ENCODE measurements around the gene HIGD2A.
A peak's percentile ranks its signal among the peaks of the same experiment; 100 is the strongest.

HIGD2A gene

GRCh38 chr5:176415240-176415951 lies 26.8 kb downstream of the HIGD2A start:
- no peak for DNase-seq (ENCODE audit: low read depth in 2 of 2, low spot score in 1 of 2)

GRCh38 chr5:176415952-176416924 lies 27.7 kb downstream of the HIGD2A start, which contains the start of gene CLTB:
CLTB (minus strand) TSS chr5:176416539; CDS start chr5:176416363, 176 bp downstream.
- DNase-seq (ENCODE audit: low read depth in 2 of 2, low spot score in 1 of 2), result peak; percentile 73 to 83

DNA sequence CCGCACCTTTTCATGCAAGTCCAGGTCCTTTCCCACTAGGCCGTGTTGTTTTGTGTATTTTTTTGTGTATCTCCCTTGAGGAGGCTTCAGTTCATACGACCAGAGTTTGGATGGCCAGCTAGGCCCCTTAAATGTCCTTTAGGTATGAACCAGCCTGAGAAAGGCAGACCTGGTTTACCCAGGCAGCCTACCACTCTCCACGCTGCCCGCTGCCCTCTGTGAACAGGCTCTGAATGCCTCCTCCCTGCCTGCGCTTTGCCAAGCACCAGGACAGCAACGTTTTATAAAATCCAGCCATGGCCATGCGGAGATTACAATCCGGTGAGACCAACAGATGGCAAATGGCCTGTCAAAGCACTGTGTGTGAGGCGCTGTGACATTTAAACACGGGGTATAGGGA lies 28.4 kb downstream of the HIGD2A start:
- no peak for DNase-seq (ENCODE audit: low read depth in 2 of 2, low spot score in 1 of 2)

GRCh38 chr5:176418251-176418650 lies 29.7 kb downstream of the HIGD2A start:
- no peak for DNase-seq (ENCODE audit: low read depth in 2 of 2, low spot score in 1 of 2)

GRCh38 chr5:176420086-176420485 lies 31.5 kb downstream of the HIGD2A start:
- DNase-seq (ENCODE audit: low read depth in 2 of 2, low spot score in 1 of 2), result no peak

DNA sequence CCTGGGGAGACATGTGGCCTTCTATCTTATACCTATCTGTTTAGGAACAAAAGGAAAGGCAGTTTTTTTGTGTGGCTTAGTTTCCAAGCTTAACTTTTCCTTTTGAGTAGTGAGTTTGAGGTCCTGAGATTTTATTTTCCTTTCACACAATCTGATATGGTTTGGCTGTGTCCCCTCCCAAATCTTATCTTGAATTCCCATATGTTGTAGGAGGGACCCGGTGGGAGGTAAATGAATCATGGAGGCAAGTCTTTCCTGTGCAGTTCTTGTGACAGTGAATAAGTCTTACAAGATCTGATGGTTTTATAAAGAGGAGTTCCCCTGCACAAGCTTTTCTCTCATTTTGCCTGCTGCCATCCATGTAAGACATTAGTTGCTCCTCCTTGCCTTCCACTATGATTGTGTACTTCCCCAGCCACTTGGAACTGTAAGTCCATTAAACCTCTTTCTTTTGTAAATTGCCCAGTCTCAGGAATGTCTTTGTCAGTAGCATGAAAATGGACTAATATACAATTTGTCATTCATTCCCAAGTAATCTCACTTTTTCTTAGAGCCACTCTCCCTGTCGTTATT lies 32.5 kb downstream of the HIGD2A start:
- no peak for DNase-seq (ENCODE audit: low read depth in 2 of 2, low spot score in 1 of 2)

- DNase-seq (ENCODE audit: low read depth in 2 of 2, low spot score in 1 of 2), result no peak
Observed at GRCh38 chr5:176424181-176424580, 35.6 kb downstream of the HIGD2A start.

GRCh38 chr5:176425138-176425537 lies 36.6 kb downstream of the HIGD2A start:
- DNase-seq (ENCODE audit: low read depth in 2 of 2, low spot score in 1 of 2), result no peak

DNA sequence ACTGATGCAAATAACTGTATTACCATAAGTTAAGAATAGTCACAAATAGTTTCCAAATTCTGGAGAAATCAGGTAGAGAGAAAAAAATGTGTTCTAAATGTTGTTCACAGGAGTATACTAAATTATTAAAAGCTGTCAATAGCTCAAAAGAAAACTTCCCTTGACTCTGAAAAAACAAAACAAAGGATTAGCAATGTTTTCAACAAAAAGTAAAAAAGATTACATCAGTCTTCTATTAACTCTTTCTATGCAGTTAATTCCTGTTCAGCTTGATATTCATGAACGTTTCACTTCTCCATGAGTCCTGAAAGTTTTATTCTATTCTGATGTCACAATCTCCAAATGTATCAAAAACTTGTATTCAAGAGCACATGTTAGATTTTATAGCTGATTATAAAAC lies 37.2 kb downstream of the HIGD2A start:
- DNase-seq (ENCODE audit: low read depth in 2 of 2, low spot score in 1 of 2), result no peak

DNA sequence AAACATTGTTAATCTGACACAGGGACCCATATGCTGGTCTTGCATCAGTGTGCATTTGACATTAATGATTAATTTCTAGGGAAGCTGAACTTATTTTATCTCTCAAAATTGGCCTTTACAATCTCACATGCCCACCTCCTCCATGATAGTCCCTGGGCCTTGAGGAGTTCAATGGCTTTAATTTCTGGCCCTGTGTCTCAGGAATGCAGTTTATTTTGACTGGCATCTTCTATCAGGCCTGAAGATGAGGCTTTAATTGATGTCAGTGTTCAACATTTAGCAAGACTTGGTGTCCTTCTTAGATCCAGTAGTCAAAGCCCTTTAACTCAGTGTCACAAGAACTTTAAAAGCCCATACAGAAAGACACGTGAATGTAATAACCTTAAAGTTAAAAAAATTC lies 38.3 kb downstream of the HIGD2A start:
- DNase-seq (ENCODE audit: low read depth in 2 of 2, low spot score in 1 of 2), result no peak

- no peak for DNase-seq (ENCODE audit: low read depth in 2 of 2, low spot score in 1 of 2)
Observed at GRCh38 chr5:176427971-176428370, 39.4 kb downstream of the HIGD2A start.

- DNase-seq (ENCODE audit: low read depth in 2 of 2, low spot score in 1 of 2), result no peak
Observed at GRCh38 chr5:176429972-176430371, 41.4 kb downstream of the HIGD2A start.

DNA sequence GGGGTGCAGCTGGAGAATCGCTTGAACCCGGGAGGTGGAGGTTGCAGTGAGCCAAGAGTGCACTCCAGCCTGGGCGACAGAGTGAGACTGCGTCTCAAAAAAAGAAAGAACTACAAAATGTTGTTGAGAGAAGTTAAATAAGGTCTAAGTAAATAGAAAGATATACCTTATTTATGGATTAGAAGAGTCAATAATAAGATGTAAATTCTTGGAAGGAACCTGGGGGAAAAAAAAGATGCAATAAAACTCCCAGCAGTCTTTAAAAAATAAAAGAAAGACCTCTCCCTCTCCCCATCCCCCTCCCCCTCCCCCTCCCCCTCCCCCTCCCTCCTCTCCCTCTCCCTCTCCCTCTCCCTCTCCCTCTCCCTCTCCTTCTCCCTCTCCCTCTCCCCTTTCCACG lies 44.2 kb downstream of the HIGD2A start:
- no peak for DNase-seq (ENCODE audit: low read depth in 2 of 2, low spot score in 1 of 2)

DNA sequence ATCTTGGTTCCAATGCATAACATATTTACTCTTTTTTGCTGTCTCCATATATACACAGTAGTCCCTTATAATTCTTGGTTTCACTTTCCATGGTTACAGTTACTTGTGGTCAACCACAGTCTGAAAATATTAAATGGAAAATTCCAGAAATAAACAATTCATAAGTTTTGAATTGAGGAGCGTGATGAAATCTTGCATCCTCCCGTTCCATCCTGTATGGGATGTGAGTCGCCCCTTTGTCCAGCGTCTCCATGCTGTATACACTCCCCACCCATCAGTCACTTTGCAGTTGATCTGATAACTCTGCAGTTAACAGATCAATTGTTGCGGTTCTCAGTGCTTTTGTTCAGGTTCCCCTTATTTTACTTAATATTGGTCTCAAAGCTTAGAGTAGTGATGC lies 48.1 kb downstream of the HIGD2A start:
- no peak for DNase-seq (ENCODE audit: low read depth in 2 of 2, low spot score in 1 of 2)

DNA sequence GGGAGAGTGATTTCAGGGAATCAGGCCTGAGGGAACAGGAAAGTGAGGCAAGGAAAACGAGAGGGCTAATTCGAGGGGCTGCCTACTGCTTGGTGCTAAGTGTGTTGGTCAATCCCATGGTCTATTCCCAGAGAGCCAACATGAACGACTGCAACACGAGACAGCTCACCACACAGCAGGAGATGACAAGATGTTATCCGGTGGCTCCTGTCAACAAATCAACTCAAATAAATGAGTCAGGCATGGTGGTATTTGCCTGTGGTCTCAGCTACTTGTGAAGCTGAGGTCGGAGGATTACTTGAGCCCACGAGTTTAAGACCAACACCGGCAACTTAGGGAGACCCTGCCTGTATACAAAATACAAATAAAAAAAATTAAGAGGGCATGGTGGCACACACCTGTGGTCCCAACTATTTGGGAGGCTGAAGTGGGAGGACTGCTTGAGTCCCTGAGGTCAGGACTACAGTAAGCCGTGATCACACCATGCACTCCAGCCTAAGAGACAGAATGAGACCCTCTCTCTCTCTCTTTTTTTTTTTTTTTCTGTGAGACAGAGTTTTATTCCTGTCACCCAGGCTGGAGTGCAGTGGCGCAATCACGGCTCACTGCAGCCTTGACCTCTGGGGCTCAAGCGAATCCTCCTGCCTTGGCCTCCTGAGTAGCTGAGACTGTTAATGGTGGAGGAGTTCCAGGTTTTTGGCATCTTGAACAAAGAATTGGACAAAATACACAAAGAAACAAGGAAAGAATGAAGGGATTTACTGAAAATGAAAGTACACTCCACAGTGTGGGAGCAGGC lies 50.6 kb downstream of the HIGD2A start:
- no peak for DNase-seq (ENCODE audit: low read depth in 2 of 2, low spot score in 1 of 2)

Data from stimulated activated CD8-positive, alpha-beta memory T cell treated with anti-CD3 and anti-CD28 coated beads, Interleukin-4, amount 100 ng/mL, for 1 hour (primary cell).